Dendritic cell treated with granulocyte-macrophage colony-stimulating factor and Interleukin-4, amounts not matched to agents 40 ng/mL and 50 ng/mL, for 4 days (primary cell): Measurements from ENCODE around the gene PERCC1.

Experiments
- H3K27ac Mint-ChIP-seq: one replicate; pipeline ENCODE4 v1.8.0; 2022; ENCODE audit warnings: mild to moderate bottlenecking, mixed read lengths
- H3K27me3 Mint-ChIP-seq: one replicate; pipeline ENCODE4 v1.8.0; 2022; ENCODE audit warnings: mild to moderate bottlenecking, mixed read lengths
- H3K36me3 Mint-ChIP-seq: one replicate; pipeline ENCODE4 v1.8.0; 2022; ENCODE audit warnings: low read depth, mixed read lengths
- H3K4me1 Mint-ChIP-seq: one replicate; pipeline ENCODE4 v1.8.0; 2022; ENCODE audit warnings: low read depth, mixed read lengths
- H3K4me3 Mint-ChIP-seq: one replicate; pipeline ENCODE4 v1.8.0; 2022; ENCODE audit warnings: mild to moderate bottlenecking, moderate library complexity, mixed read lengths
- H3K9me3 Mint-ChIP-seq: one replicate; pipeline ENCODE4 v1.8.0; 2022; ENCODE audit warnings: mixed read lengths
- intact Hi-C: fragments of 100-400 bp; cut with micrococcal nuclease; formaldehyde crosslinking; loops from one replicate; pipeline ENCODE4 v1.15.0; 2022

The PERCC1 gene

DNA sequence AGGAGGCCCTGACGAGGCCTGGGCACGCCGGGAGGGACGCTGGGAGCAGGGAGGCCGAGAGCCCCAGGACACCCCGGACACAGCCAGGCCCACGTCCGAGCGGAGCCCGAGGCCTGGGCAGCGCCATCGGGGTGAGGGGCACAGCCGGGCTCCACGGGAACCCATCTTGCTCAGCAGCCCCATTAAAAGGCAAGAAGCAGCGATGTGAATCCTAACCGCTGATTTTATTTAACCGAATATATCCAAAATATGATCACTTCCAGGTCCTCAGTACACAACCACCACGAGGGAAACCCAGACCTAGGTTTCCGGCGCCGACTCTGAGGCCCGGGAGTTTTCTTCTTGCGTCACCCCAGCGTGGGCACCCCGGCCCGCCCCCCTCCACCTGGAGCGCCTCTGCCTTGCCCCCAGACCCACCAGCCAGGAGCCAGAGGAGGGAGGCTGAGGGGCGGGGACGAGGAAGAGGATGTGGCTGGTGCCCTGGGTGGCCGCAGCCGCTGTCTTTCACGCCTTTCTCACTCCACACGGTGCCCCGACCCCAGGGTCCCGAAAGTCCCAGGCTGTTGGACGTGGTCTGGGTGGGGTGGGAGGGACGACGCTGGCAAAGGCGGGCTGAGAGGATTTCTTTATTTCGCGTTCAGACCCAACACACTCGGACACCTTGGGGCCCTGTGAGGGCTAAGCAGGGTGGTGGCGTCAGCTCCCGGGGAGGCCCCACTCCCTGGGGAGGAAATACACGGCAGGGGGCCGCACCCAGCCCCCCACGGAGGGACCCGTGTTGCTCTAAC lies 14.0 kb downstream of the PERCC1 start:
- intact Hi-C loops: no loop called here
- no peaks in the 10 kb centered on the region for H3K27me3 Mint-ChIP-seq
- no peak overlapping the region for H3K27ac Mint-ChIP-seq
- no peaks in the 10 kb centered on the region for H3K9me3 Mint-ChIP-seq
- H3K4me3 Mint-ChIP-seq: no peak overlapping the region
- peaks cover 82% of the 10 kb centered on the region for H3K36me3 Mint-ChIP-seq
- H3K4me1 Mint-ChIP-seq: no peaks in the 10 kb centered on the region

GRCh38 chr16:1445518-1446203 lies 14.8 kb downstream of the PERCC1 start:
- H3K4me3 Mint-ChIP-seq: no peak overlapping the region
- H3K27ac Mint-ChIP-seq: no peak overlapping the region
- peaks cover 83% of the 10 kb centered on the region for H3K36me3 Mint-ChIP-seq
- H3K9me3 Mint-ChIP-seq: no peaks in the 10 kb centered on the region
- H3K27me3 Mint-ChIP-seq: no peaks in the 10 kb centered on the region
- intact Hi-C loops: no loop called here
- no peaks in the 10 kb centered on the region for H3K4me1 Mint-ChIP-seq

GRCh38 chr16:1446296-1447080 lies 15.6 kb downstream of the PERCC1 start:
- no peaks in the 10 kb centered on the region for H3K4me1 Mint-ChIP-seq
- H3K27ac Mint-ChIP-seq: no peak overlapping the region
- H3K27me3 Mint-ChIP-seq: no peaks in the 10 kb centered on the region
- intact Hi-C loops: no loop called here
- H3K9me3 Mint-ChIP-seq: no peaks in the 10 kb centered on the region
- peaks cover 84% of the 10 kb centered on the region for H3K36me3 Mint-ChIP-seq
- no peak overlapping the region for H3K4me3 Mint-ChIP-seq

DNA sequence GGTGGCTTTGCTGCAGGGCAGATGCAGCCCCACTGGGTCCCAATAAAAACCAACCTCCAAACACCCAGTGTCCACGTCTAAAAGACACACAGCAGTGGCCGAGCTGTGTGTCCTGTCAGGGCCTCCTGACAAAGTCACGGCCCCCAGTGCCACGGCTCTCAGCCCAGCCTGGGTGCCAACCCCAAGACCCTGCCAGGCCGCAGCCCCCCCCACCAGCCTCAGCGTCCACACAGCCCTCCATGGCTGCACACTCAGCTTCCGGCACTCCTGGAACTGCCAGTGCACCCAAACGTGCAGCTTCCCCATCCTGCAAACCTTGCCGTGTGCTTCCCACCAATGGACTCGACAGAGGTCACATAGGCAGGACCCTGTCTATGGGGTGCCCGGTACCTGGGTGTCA lies 17.1 kb downstream of the PERCC1 start:
- no peaks in the 10 kb centered on the region for H3K4me1 Mint-ChIP-seq
- H3K9me3 Mint-ChIP-seq: no peaks in the 10 kb centered on the region
- H3K27ac Mint-ChIP-seq: no peak overlapping the region
- intact Hi-C loops: no loop called here
- no peak overlapping the region for H3K4me3 Mint-ChIP-seq
- H3K27me3 Mint-ChIP-seq: no peaks in the 10 kb centered on the region
- H3K36me3 Mint-ChIP-seq: peaks cover 86% of the 10 kb centered on the region

GRCh38 chr16:1448536-1449116 lies 17.7 kb downstream of the PERCC1 start:
- intact Hi-C loops: no loop called here

DNA sequence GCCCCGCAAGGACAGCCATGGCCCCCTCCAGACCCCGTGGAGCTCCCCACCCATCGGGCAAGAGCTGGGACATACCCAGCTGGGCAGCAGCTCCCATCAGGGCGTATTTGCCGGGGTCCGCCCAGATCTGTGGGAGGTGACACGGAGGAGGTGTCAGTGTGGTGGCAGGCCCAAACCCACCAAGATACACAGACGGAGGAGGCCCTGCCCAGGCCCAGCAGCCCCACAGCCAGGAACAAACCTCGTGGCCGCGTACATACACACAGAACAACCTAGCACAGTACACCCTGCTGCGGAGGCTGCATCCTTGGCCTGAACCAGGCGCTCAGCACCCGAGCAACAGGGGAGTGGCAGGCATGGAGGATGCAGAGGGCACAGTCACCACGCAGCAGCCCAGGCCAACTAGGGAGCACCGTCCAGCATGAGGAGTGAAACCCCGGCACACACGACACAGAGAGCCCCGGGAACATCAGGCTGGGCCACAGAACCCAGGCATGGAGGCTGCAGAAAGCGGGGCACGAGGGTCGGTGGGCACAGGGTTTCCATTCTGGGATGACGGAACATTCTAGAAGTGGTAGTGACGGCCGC lies 18.4 kb downstream of the PERCC1 start:
- no peak overlapping the region for H3K4me3 Mint-ChIP-seq
- no peaks in the 10 kb centered on the region for H3K27me3 Mint-ChIP-seq
- H3K36me3 Mint-ChIP-seq: peaks cover 98% of the 10 kb centered on the region
- intact Hi-C loops: no loop called here
- H3K4me1 Mint-ChIP-seq: no peaks in the 10 kb centered on the region
- H3K9me3 Mint-ChIP-seq: no peaks in the 10 kb centered on the region
- H3K27ac Mint-ChIP-seq: no peak overlapping the region

More at GRCh38 chr16:1448536-1449116, 17.7 kb downstream of the PERCC1 start:
- no peak overlapping the region for H3K4me3 Mint-ChIP-seq
- H3K36me3 Mint-ChIP-seq: peaks cover 91% of the 10 kb centered on the region
- H3K27me3 Mint-ChIP-seq: no peaks in the 10 kb centered on the region
- no peaks in the 10 kb centered on the region for H3K9me3 Mint-ChIP-seq
- H3K27ac Mint-ChIP-seq: no peak overlapping the region
- no peaks in the 10 kb centered on the region for H3K4me1 Mint-ChIP-seq

DNA sequence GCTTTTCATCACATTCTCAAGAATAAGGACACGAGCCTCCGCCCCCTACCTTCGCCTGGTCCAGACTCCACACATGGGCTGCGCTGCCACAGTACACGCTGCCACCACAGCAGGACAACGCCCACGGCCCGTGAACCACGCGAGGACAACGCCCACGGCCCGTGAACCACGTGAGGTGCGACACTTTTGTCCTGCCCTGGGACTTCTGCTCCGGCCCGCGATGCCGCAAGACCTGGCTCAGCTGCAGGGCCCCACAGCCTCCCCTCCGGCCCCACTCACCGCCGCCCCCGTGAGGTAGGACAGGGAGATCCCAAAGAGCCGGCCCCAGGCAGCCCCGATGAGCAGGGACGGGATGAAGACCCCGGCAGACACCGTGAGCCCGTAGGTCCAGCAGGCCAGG lies 19.3 kb downstream of the PERCC1 start:
- Mint-ChIP-seq H3K27ac (no peak overlapping the region), H3K4me1 (no peaks in the 10 kb centered on the region), H3K4me3 (no peak overlapping the region), H3K36me3 (peaks cover 100% of the 10 kb centered on the region), H3K27me3 (no peaks in the 10 kb centered on the region), H3K9me3 (no peaks in the 10 kb centered on the region)
- intact Hi-C loops: no loop called here

GRCh38 chr16:1450841-1451240 lies 20.0 kb downstream of the PERCC1 start:
- Mint-ChIP-seq H3K9me3 (no peaks in the 10 kb centered on the region), H3K4me1 (no peaks in the 10 kb centered on the region), H3K27ac (no peak overlapping the region), H3K36me3 (peaks cover 100% of the 10 kb centered on the region), H3K27me3 (no peaks in the 10 kb centered on the region), H3K4me3 (no peak overlapping the region)
- intact Hi-C loops: no loop called here

DNA sequence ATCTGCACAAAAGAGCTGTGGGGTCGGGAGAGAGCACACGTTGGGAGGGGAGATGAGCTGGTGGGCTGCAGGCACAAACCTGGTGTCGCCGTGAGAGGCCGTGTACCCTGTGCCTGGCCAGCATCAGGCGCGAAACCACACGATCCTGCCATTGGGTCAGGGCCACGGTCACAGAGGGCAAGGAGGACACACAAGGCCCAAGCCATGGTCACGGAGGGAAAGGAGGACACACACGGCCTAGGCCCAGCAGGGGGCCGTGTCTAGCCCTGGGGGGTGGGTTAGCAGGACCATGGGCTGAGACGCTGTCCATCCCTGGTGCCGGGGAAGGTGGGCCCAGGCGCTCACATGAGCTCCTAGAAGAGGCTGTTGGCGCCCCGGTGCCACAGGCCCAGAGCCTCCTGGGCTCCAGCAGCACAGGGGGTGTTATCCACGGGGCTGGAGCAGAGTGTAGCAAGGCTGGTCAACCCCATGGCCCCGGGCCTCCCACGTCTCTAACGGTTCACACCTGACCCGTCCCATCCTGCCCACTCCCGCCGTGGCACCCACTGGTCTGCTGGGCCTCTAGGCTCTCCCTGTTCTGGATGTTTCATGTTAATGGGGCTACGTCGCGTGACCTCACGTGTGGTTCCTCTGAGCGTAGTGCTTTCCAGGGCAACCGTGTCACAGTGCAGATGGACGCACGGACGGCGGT lies 21.0 kb downstream of the PERCC1 start:
- Mint-ChIP-seq H3K27me3 (no peaks in the 10 kb centered on the region), H3K4me1 (no peaks in the 10 kb centered on the region), H3K27ac (no peak overlapping the region), H3K4me3 (no peak overlapping the region), H3K36me3 (peaks cover 100% of the 10 kb centered on the region), H3K9me3 (no peaks in the 10 kb centered on the region)
- intact Hi-C loops: no loop called here

- H3K27ac Mint-ChIP-seq: no peak overlapping the region
- no peaks in the 10 kb centered on the region for H3K9me3 Mint-ChIP-seq
- intact Hi-C loops: no loop called here
- H3K27me3 Mint-ChIP-seq: no peaks in the 10 kb centered on the region
- no peaks in the 10 kb centered on the region for H3K4me1 Mint-ChIP-seq
- H3K4me3 Mint-ChIP-seq: no peak overlapping the region
- H3K36me3 Mint-ChIP-seq: peaks cover 100% of the 10 kb centered on the region
These were observed 21.7 kb downstream of the PERCC1 start for GRCh38 chr16:1452530-1452929.

DNA sequence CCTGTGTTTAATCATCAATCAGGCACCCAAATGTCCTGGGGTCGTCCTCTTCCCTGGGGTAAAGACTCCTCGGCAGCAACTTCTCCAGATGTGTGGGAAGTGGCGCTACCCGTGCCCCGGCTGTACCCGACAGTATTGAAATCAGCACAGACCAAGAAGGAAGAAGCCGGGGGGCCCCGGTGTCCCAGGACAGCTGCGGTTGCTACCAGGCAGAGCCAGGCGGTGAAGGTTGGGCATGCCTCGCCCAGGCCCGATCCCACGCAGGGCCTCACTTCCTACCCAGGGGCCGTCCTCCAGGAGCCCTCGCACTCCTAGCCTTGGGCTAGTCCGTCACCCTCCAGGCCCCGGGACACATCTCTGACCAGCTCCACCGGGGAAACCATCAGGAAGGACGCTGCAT lies 22.4 kb downstream of the PERCC1 start:
- H3K27me3 Mint-ChIP-seq: no peaks in the 10 kb centered on the region
- no peaks in the 10 kb centered on the region for H3K4me1 Mint-ChIP-seq
- intact Hi-C loops: no loop called here
- H3K27ac Mint-ChIP-seq: no peak overlapping the region
- H3K36me3 Mint-ChIP-seq: peaks cover 100% of the 10 kb centered on the region
- H3K4me3 Mint-ChIP-seq: no peak overlapping the region
- no peaks in the 10 kb centered on the region for H3K9me3 Mint-ChIP-seq

- H3K4me1 Mint-ChIP-seq: peaks cover 10% of the 10 kb centered on the region
- no peak overlapping the region for H3K4me3 Mint-ChIP-seq
- intact Hi-C loops: no loop called here
- H3K36me3 Mint-ChIP-seq: peaks cover 100% of the 10 kb centered on the region
- no peaks in the 10 kb centered on the region for H3K27me3 Mint-ChIP-seq
- H3K9me3 Mint-ChIP-seq: no peaks in the 10 kb centered on the region
- H3K27ac Mint-ChIP-seq: no peak overlapping the region
These were observed 23.7 kb downstream of the PERCC1 start for GRCh38 chr16:1454561-1454960.
